ENCODE data around the gene CA10.

DNA sequence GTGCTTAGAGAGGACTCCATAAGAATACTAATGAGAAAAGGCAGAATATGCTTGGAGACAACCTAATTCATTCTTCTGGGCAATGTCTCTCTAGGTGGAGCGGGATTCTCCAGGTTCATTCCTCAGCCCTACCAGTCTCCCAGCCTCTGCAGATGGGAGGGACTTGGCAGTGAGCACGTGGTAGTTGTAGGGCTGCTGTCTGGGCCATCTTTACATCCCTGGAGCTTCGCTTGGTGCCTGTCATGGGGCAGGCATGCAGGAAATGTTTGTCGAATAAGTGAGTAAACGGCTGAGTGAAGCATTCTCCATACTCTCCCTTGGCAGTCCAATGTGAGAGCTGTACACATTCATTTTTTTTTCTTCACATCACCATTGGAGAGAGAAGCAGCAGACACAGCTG lies 510.7 kb downstream of the CA10 start:
- TF ChIP-seq POLR2A (IDR thresholded peaks at IDR 0.05; ENCODE audit: low read depth, low read length) (no peak), MXI1 (IDR thresholded peaks at IDR 0.05; ENCODE audit: borderline replicate concordance, low read depth, low read length) (no peak), CTCF (conservative IDR thresholded peaks at IDR 0.05; ENCODE audit: low read depth, low read length) (no peak)
- TF ChIP-seq, protein P1, sequence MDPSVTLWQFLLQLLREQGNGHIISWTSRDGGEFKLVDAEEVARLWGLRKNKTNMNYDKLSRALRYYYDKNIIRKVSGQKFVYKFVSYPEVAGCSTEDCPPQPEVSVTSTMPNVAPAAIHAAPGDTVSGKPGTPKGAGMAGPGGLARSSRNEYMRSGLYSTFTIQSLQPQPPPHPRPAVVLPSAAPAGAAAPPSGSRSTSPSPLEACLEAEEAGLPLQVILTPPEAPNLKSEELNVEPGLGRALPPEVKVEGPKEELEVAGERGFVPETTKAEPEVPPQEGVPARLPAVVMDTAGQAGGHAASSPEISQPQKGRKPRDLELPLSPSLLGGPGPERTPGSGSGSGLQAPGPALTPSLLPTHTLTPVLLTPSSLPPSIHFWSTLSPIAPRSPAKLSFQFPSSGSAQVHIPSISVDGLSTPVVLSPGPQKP (IDR thresholded peaks at IDR 0.05; ENCODE audit: borderline replicate concordance, low read depth, low read length), result no peak
